ENCODE measurements around the gene SMURF1.

Gene SMURF1

GRCh38 chr7:99013266-99014112, 130.4 kb downstream of the SMURF1 start:
- H3K27ac ChIP-seq = no peak overlapping the region
- POLR2A ChIA-PET (ENCODE audit: low non-redundant PET) = no interaction called here
- no peak for DNase-seq (ENCODE audit: low spot score)
- no peak for TF ChIP-seq CTCF (conservative IDR thresholded peaks at IDR 0.05; ENCODE audit: low read depth)
- CTCF ChIA-PET = interaction anchor here (0.6 kb wide), 1 partner anchor 23 kb away, joined by 7 read pairs; no protein-coding TSS in a partner anchor

GRCh38 chr7:99012722-99013121, 131.2 kb downstream of the SMURF1 start:
- no peak for DNase-seq (ENCODE audit: low spot score)
- TF ChIP-seq CTCF (conservative IDR thresholded peaks at IDR 0.05; ENCODE audit: low read depth) = no peak
- ChIA-PET CTCF (interaction anchor here (0.6 kb wide), 1 partner anchor 1955 kb away, joined by 3 read pairs; no protein-coding TSS in a partner anchor), POLR2A (ENCODE audit: low non-redundant PET) (no interaction called here)
- no peak overlapping the region for H3K27ac ChIP-seq

GRCh38 chr7:99011706-99012404, 132.1 kb downstream of the SMURF1 start:
- TF ChIP-seq CTCF (conservative IDR thresholded peaks at IDR 0.05; ENCODE audit: low read depth) = no peak
- H3K27ac ChIP-seq = no peak overlapping the region
- DNase-seq (ENCODE audit: low spot score) = no peak
- POLR2A ChIA-PET (ENCODE audit: low non-redundant PET) = no interaction called here
- CTCF ChIA-PET = interaction anchor here (0.6 kb wide), 1 partner anchor 394 kb away, joined by 3 read pairs; no protein-coding TSS in a partner anchor

- POLR2A ChIA-PET (ENCODE audit: low non-redundant PET) = no interaction called here
- H3K27ac ChIP-seq = no peak overlapping the region
- DNase-seq (ENCODE audit: low spot score) = no peak
- CTCF ChIA-PET = no interaction called here
- TF ChIP-seq CTCF (conservative IDR thresholded peaks at IDR 0.05; ENCODE audit: low read depth) = no peak
These were observed 132.6 kb downstream of the SMURF1 start for GRCh38 chr7:99011341-99011705.

- CTCF ChIA-PET = no interaction called here
- TF ChIP-seq CTCF (conservative IDR thresholded peaks at IDR 0.05; ENCODE audit: low read depth) = no peak
- no peak for DNase-seq (ENCODE audit: low spot score)
- no peak overlapping the region for H3K27ac ChIP-seq
- POLR2A ChIA-PET (ENCODE audit: low non-redundant PET) = no interaction called here
These were observed 133.6 kb downstream of the SMURF1 start for GRCh38 chr7:99010281-99010680.

- DNase-seq (ENCODE audit: low spot score) = no peak
- ChIA-PET CTCF (interaction anchor here (0.6 kb wide), 1 partner anchor 13 kb away, joined by 4 read pairs; no protein-coding TSS in a partner anchor), POLR2A (ENCODE audit: low non-redundant PET) (no interaction called here)
- H3K27ac ChIP-seq = no peak overlapping the region
- TF ChIP-seq CTCF (conservative IDR thresholded peaks at IDR 0.05; ENCODE audit: low read depth) = no peak
These were observed 134.9 kb downstream of the SMURF1 start for GRCh38 chr7:99008921-99009530.
